Stimulated activated CD8-positive, alpha-beta memory T cell treated with anti-CD3 and anti-CD28 coated beads, Interleukin-7, amount 100 ng/mL, for 24 hours (primary cell): ENCODE measurements around the gene RBM43.

Source experiments
- DNase-seq: peaks from one replicate; pipeline ENCODE4 v3.0.0-alpha.2; 2020; ENCODE audit warnings: low read depth

Gene RBM43

GRCh38 chr2:151217343-151217742 is 44.3 kb downstream of the RBM43 start:
- DNase-seq: no peak

- DNase-seq: no peak
Measured at GRCh38 chr2:151207100-151207499, 54.6 kb downstream of the RBM43 start.

- DNase-seq: no peak
Measured at GRCh38 chr2:151206446-151206968, 55.2 kb downstream of the RBM43 start.

- DNase-seq: no peak
Measured at GRCh38 chr2:151205571-151205970, 56.1 kb downstream of the RBM43 start.

- no peak for DNase-seq
Measured at GRCh38 chr2:151204756-151205155, 56.9 kb downstream of the RBM43 start.

GRCh38 chr2:151200844-151201243 is 60.8 kb downstream of the RBM43 start:
- DNase-seq: no peak

GRCh38 chr2:151200277-151200676 is 61.4 kb downstream of the RBM43 start:
- no peak for DNase-seq

- DNase-seq: no peak
Measured at GRCh38 chr2:151198645-151199044, 63.0 kb downstream of the RBM43 start.
